Kidney epithelial cell (primary cell): ENCODE measurements around the gene RGS9. TPM values are rescaled to one million over a fixed set of nuclear protein-coding genes. Genes with fewer than 3 reads are reported as not detected.

Source experiments
- DNase-seq: peaks from one replicate; pipeline ENCODE4 v3.0.0-alpha.2; 2010; ENCODE audit warnings: low read depth
- H3K27me3 ChIP-seq: 2 replicates; pipeline ENCODE4 v1.6.0; 2011; ENCODE audit warnings: low read length; ENCODE audit not compliant: control insufficient read depth, insufficient read depth
- H3K36me3 ChIP-seq: 2 replicates; pipeline ENCODE4 v1.5.1; 2011; ENCODE audit warnings: low read length; ENCODE audit not compliant: control insufficient read depth, insufficient read depth
- H3K4me3 ChIP-seq: 2 replicates; pipeline ENCODE4 v1.5.1; 2011; ENCODE audit warnings: low read depth, mild to moderate bottlenecking, control low read depth, low read length
- CTCF ChIP-seq: IDR thresholded peaks from 2 replicates; pipeline ENCODE4 v1.5.1; 2011; ENCODE audit warnings: mild to moderate bottlenecking, moderate library complexity, low read length, control low read depth, inconsistent platforms; ENCODE audit not compliant: insufficient read depth, poor library complexity, severe bottlenecking
- total RNA-seq: library from RNA; depleted of rRNA; stranded (reverse); fragments of >200 nt; gene quantifications from 2 replicates; pipeline ENCODE4 v1.2.3, GENCODE V29; 2015

RGS9 gene
- total RNA-seq, 1 donor from 2014 or later: 7.5 TPM

DNA sequence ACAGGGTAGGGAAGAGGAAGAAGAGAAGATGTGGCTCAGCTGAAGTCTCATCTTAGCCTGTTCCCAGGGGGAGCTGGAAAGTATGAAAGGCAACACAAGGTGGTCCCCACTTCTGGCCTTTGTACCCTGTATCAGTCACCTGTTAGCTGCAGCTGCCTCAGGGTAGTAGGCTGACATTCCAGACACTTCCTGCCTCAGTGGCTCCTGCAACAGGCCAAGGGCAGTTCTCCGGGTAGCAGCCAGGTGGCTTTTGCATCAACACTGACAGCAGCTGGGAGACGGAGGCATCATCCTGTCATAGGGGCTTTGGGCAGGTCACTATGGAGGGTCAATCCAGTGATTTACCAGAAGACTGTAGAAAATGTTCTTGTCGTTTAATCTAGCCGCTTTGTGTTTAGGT is 124.0 kb downstream of the RGS9 start:
- DNase-seq: no peak
- peak; percentile 9 for TF ChIP-seq CTCF
- Histone ChIP-seq H3K36me3 (no peaks in the 10 kb centered on the region), H3K27me3 (no peaks in the 10 kb centered on the region), H3K4me3 (no peak overlapping the region)

DNA sequence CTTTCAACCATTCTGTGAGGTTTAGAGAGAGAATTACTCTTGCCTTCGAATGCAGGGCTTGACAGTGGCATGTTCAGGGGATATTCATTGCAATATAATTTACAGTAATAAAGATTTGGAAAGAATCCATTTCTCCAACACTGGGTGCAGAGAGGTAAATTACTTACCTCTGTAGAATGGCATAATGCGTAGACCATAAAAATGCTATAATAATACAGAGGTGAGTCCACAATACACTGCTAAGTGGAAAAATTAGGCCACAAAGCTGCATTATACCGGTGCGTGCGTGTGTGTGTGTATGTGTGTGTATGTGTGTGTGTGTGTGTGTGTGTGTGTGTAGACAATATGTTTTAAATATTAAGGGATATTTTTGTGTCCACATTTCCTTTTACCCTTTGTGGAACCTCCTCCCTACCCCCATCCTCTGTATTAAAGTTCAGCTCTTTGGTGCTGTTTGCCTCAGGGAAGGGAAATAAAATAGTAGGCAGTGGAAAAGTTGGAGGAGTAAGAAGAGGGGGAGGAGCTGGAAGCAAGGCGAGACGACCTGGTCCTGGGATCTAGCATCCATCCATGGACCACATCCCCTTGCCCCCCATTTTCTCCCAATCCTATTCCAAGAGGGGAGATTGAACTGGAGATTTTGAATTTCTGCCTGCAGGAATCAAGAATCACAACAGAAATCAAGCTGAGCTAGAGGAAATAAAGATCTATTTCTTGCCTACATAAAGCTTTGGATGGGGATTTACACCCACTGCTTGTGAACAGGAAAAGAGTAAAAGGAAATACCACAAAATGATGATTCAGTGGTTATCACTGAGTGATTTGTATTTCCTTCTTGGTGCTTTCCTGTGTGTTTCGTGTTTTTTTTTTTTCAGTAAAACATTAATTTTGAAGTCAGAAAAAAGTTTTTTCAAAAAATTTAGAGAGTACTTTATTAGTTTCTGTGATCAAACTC is 124.8 kb downstream of the RGS9 start:
- Histone ChIP-seq H3K27me3 (no peaks in the 10 kb centered on the region), H3K4me3 (no peak overlapping the region), H3K36me3 (no peaks in the 10 kb centered on the region)
- no peak for TF ChIP-seq CTCF
- DNase-seq: no peak

DNA sequence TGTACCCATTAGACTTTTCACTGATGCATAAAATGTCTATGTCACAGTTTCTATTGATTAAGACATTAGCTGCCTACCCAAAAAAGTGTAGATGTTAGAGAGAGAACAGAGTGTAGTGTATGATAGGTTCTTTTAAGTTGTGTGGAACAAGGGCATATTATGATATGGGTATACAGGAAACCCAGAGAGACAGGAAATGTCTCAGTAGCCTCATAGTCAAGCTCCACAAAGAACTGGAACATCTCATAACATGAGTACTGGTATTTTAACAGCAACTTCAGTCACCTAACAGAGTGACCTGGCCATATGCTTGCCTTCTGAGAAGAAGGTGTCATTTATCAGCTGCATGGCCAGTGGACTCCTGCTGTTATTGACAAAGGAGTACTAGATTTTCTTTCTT is 128.1 kb downstream of the RGS9 start:
- H3K27me3 ChIP-seq: no peaks in the 10 kb centered on the region
- DNase-seq: no peak
- H3K4me3 ChIP-seq: no peak overlapping the region
- no peaks in the 10 kb centered on the region for H3K36me3 ChIP-seq
- TF ChIP-seq CTCF: no peak

- no peak for DNase-seq
- Histone ChIP-seq H3K4me3 (no peak overlapping the region), H3K36me3 (no peaks in the 10 kb centered on the region), H3K27me3 (no peaks in the 10 kb centered on the region)
- TF ChIP-seq CTCF: no peak
Measured at GRCh38 chr17:65268832-65269231, 131.7 kb downstream of the RGS9 start.

- TF ChIP-seq CTCF: no peak
- H3K36me3 ChIP-seq: no peaks in the 10 kb centered on the region
- DNase-seq: no peak
- no peak overlapping the region for H3K4me3 ChIP-seq
- no peaks in the 10 kb centered on the region for H3K27me3 ChIP-seq
Measured at GRCh38 chr17:65270499-65271253, 133.5 kb downstream of the RGS9 start.
